Fibroblast of lung (primary cell): Measurements from ENCODE around the gene UMOD. TPM values are rescaled to one million over a fixed set of nuclear protein-coding genes. Genes with fewer than 3 reads are reported as not detected.

Experiments used
- DNase-seq, 2 donors: peaks; one replicate each; pipeline versions ENCODE4 v3.0.0 to v3.0.0-alpha.2; 2010; ENCODE audit warnings: low read depth in 2 of 2
- H2AFZ ChIP-seq: 2 replicates; pipeline ENCODE4 v1.5.1; 2012; ENCODE audit warnings: low read length, control low read depth, inconsistent platforms
- H3K27ac ChIP-seq: 2 replicates; pipeline ENCODE4 v1.5.1; 2011; ENCODE audit warnings: low read length, control low read depth; ENCODE audit not compliant: insufficient read depth
- H3K27me3 ChIP-seq: 2 replicates; pipeline ENCODE4 v1.5.1; 2011; ENCODE audit warnings: mild to moderate bottlenecking, low read length; ENCODE audit not compliant: control insufficient read depth, insufficient read depth
- H3K36me3 ChIP-seq: 2 replicates; pipeline ENCODE4 v1.5.1; 2011; ENCODE audit warnings: low read length; ENCODE audit not compliant: control insufficient read depth, insufficient read depth
- H3K4me1 ChIP-seq: 2 replicates; pipeline ENCODE4 v1.5.1; 2011; ENCODE audit warnings: low read length; ENCODE audit not compliant: control insufficient read depth, insufficient read depth; ENCODE audit errors: extremely low read depth
- H3K4me2 ChIP-seq: 2 replicates; pipeline ENCODE4 v1.5.1; 2011; ENCODE audit warnings: low read length, control low read depth; ENCODE audit not compliant: insufficient read depth; ENCODE audit errors: extremely low read depth
- H3K4me3 ChIP-seq, 4 experiments: fragments of 200-600 bp in 1 of 4; sonication (generic) in 1 of 4; replicated peaks in 1 of 4; 2 replicates each; pipeline ENCODE4 v1.5.1; 2011 to 2016; ENCODE audit warnings: low read length in 4 of 4, low read depth in 3 of 4, mild to moderate bottlenecking in 3 of 4, control low read depth in 2 of 4, inconsistent platforms in 1 of 4, mixed read lengths in 1 of 4; ENCODE audit not compliant: insufficient read depth in 1 of 4; ENCODE audit errors: control extremely low read depth in 1 of 4
- H3K79me2 ChIP-seq: 2 replicates; pipeline ENCODE4 v1.5.1; 2012; ENCODE audit warnings: mild to moderate bottlenecking, low read length, inconsistent platforms; ENCODE audit not compliant: control insufficient read depth, insufficient read depth
- H3K9ac ChIP-seq: 2 replicates; pipeline ENCODE4 v1.5.1; 2011; ENCODE audit warnings: mild to moderate bottlenecking, low read length, control low read depth; ENCODE audit not compliant: insufficient read depth
- H3K9me3 ChIP-seq: 2 replicates; pipeline ENCODE4 v1.5.1; 2012; ENCODE audit warnings: low read depth, low read length; ENCODE audit not compliant: control insufficient read depth, insufficient read depth
- H4K20me1 ChIP-seq: 2 replicates; pipeline ENCODE4 v1.5.1; 2011; ENCODE audit warnings: low read length; ENCODE audit not compliant: control insufficient read depth, insufficient read depth; ENCODE audit errors: extremely low read depth
- CTCF ChIP-seq, 2 donors: IDR thresholded peaks in 1 of 2; conservative IDR thresholded peaks in 1 of 2; 1 replicate in 1 of 2; 2 replicates in 1 of 2; pipeline ENCODE4 v1.5.1; 2011 to 2012; ENCODE audit warnings: low read length in 2 of 2, control low read depth in 1 of 2, inconsistent platforms in 1 of 2, low read depth in 1 of 2, mild to moderate bottlenecking in 1 of 2
- EZH2 ChIP-seq: IDR thresholded peaks from 2 replicates; pipeline ENCODE4 v1.5.1; 2012; ENCODE audit warnings: low read length, control low read depth, mild to moderate bottlenecking; ENCODE audit errors: missing control alignments
- polyA plus RNA-seq, 2 donors: library from polyadenylated mRNA; depleted of rRNA in 1 of 2; stranded (reverse) in 1 of 2; unstranded in 1 of 2; fragments of >200 nt; gene quantifications; 2 replicates each; pipeline ENCODE4 v1.2.1, GENCODE V29; 2011 to 2012; ENCODE audit warnings: missing spikeins in 1 of 2
- total RNA-seq: library from RNA; depleted of rRNA; stranded (reverse); fragments of >200 nt; gene quantifications from 2 replicates; pipeline ENCODE4 v1.2.1, GENCODE V29; 2014

Gene UMOD
- total and polyA plus RNA-seq, 2 donors (not counting 1 experiment from before 2014, with no cell fraction given): not detected

- Histone ChIP-seq H3K4me1 (no peaks in the 10 kb centered on the region), H3K4me2 (no peak overlapping the region)
- DNase-seq: no peak
Measured at GRCh38 chr16:20308266-20308665, 44.2 kb downstream of the UMOD start.

GRCh38 chr16:20307791-20308190 lies 44.7 kb downstream of the UMOD start:
- no peaks in the 10 kb centered on the region for H3K4me1 ChIP-seq
- H3K36me3 ChIP-seq: no peaks in the 10 kb centered on the region
- H3K27me3 ChIP-seq: no peaks in the 10 kb centered on the region
- no peaks in the 10 kb centered on the region for H4K20me1 ChIP-seq
- H3K4me3 ChIP-seq: no peak overlapping the region
- no peak overlapping the region for H3K27ac ChIP-seq
- no peak overlapping the region for H3K4me2 ChIP-seq
- no peak for TF ChIP-seq EZH2
- TF ChIP-seq CTCF (conservative IDR thresholded peaks at IDR 0.05 in 1 of 2, IDR thresholded peaks at IDR 0.05 in 1 of 2; ENCODE audit: low read depth in 1 of 2, low read length in 2 of 2): no peak
- no peak for DNase-seq
- no peaks in the 10 kb centered on the region for H3K9me3 ChIP-seq
- H3K79me2 ChIP-seq: no peaks in the 10 kb centered on the region
- no peak overlapping the region for H2AFZ ChIP-seq
- H3K9ac ChIP-seq: no peak overlapping the region

More at GRCh38 chr16:20308266-20308665, 44.2 kb downstream of the UMOD start:
- Histone ChIP-seq H2AFZ (no peak overlapping the region), H3K79me2 (no peaks in the 10 kb centered on the region), H4K20me1 (no peaks in the 10 kb centered on the region), H3K27me3 (no peaks in the 10 kb centered on the region), H3K36me3 (no peaks in the 10 kb centered on the region), H3K9me3 (no peaks in the 10 kb centered on the region), H3K9ac (no peak overlapping the region), H3K27ac (no peak overlapping the region), H3K4me3 (no peak overlapping the region)
- TF ChIP-seq CTCF (conservative IDR thresholded peaks at IDR 0.05 in 1 of 2, IDR thresholded peaks at IDR 0.05 in 1 of 2; ENCODE audit: low read depth in 1 of 2, low read length in 2 of 2) (no peak), EZH2 (no peak)

- Histone ChIP-seq H3K79me2 (no peaks in the 10 kb centered on the region), H3K36me3 (no peaks in the 10 kb centered on the region), H3K4me1 (no peaks in the 10 kb centered on the region), H2AFZ (no peak overlapping the region), H3K9me3 (no peaks in the 10 kb centered on the region), H4K20me1 (no peaks in the 10 kb centered on the region), H3K4me3 (no peak overlapping the region), H3K4me2 (no peak overlapping the region), H3K27ac (no peak overlapping the region), H3K9ac (no peak overlapping the region), H3K27me3 (no peaks in the 10 kb centered on the region)
- TF ChIP-seq EZH2: no peak
- TF ChIP-seq CTCF (conservative IDR thresholded peaks at IDR 0.05 in 1 of 2, IDR thresholded peaks at IDR 0.05 in 1 of 2; ENCODE audit: low read depth in 1 of 2, low read length in 2 of 2): no peak
- no peak for DNase-seq
Measured at GRCh38 chr16:20307240-20307671, 45.3 kb downstream of the UMOD start.
